ENCODE measurements around the gene RASGRP3.

The RASGRP3 gene

GRCh38 chr2:33492399-33493134, 16.1 kb downstream of the RASGRP3 start:
- DNase-seq (ENCODE audit: low spot score): no peak

GRCh38 chr2:33494155-33494779, 17.8 kb downstream of the RASGRP3 start:
- no peak for DNase-seq (ENCODE audit: low spot score)

- no peak for DNase-seq (ENCODE audit: low spot score)
Measured at GRCh38 chr2:33494877-33495641, 18.6 kb downstream of the RASGRP3 start.

- no peak for DNase-seq (ENCODE audit: low spot score)
Measured at GRCh38 chr2:33495683-33496082, 19.2 kb downstream of the RASGRP3 start.

GRCh38 chr2:33496150-33496549, 19.7 kb downstream of the RASGRP3 start:
- DNase-seq (ENCODE audit: low spot score): no peak

GRCh38 chr2:33496726-33497125, 20.3 kb downstream of the RASGRP3 start:
- no peak for DNase-seq (ENCODE audit: low spot score)

- no peak for DNase-seq (ENCODE audit: low spot score)
Measured at GRCh38 chr2:33497221-33497650, 20.8 kb downstream of the RASGRP3 start.

- no peak for DNase-seq (ENCODE audit: low spot score)
Measured at GRCh38 chr2:33498291-33498956, 22.0 kb downstream of the RASGRP3 start.

- DNase-seq (ENCODE audit: low spot score): no peak
Measured at GRCh38 chr2:33500177-33500576, 23.7 kb downstream of the RASGRP3 start.

- DNase-seq (ENCODE audit: low spot score): no peak
Measured at GRCh38 chr2:33502025-33502424, 25.6 kb downstream of the RASGRP3 start.

- no peak for DNase-seq (ENCODE audit: low spot score)
Measured at GRCh38 chr2:33503002-33503401, 26.6 kb downstream of the RASGRP3 start.

- DNase-seq (ENCODE audit: low spot score): no peak
Measured at GRCh38 chr2:33505966-33506365, 29.5 kb downstream of the RASGRP3 start.

GRCh38 chr2:33509908-33510585, 33.6 kb downstream of the RASGRP3 start:
- no peak for DNase-seq (ENCODE audit: low spot score)

GRCh38 chr2:33510586-33510968, 34.1 kb downstream of the RASGRP3 start:
- no peak for DNase-seq (ENCODE audit: low spot score)

GRCh38 chr2:33511141-33511540, 34.7 kb downstream of the RASGRP3 start:
- DNase-seq (ENCODE audit: low spot score): no peak

- DNase-seq (ENCODE audit: low spot score): no peak
Measured at GRCh38 chr2:33512112-33512511, 35.7 kb downstream of the RASGRP3 start.

- no peak for DNase-seq (ENCODE audit: low spot score)
Measured at GRCh38 chr2:33513480-33513879, 37.0 kb downstream of the RASGRP3 start.

- no peak for DNase-seq (ENCODE audit: low spot score)
Measured at GRCh38 chr2:33516456-33516995, 40.1 kb downstream of the RASGRP3 start.

- no peak for DNase-seq (ENCODE audit: low spot score)
Measured at GRCh38 chr2:33518200-33518599, 41.8 kb downstream of the RASGRP3 start.

- no peak for DNase-seq (ENCODE audit: low spot score)
Measured at GRCh38 chr2:33518929-33519328, 42.5 kb downstream of the RASGRP3 start.

- no peak for DNase-seq (ENCODE audit: low spot score)
Measured at GRCh38 chr2:33521791-33522281, 45.4 kb downstream of the RASGRP3 start.
